ENCODE measurements around the gene RNF227. TPM values are rescaled to one million over a fixed set of nuclear protein-coding genes. Genes with fewer than 3 reads are reported as not detected.
A peak's percentile ranks its signal among the peaks of the same experiment; 100 is the strongest.

RNF227 gene
- total and polyA plus RNA-seq, 2 of the 8 experiments (the other 6 are each of a cell fraction or from before 2014, with no cell fraction given) = 0.63 to 1.7 TPM

- peak; percentile 18; the same call in 1 of the 2 replicates for TF ChIP-seq SUZ12 (IDR thresholded peaks at IDR 0.05; ENCODE audit: low read length)
- TF ChIP-seq, protein P1, sequence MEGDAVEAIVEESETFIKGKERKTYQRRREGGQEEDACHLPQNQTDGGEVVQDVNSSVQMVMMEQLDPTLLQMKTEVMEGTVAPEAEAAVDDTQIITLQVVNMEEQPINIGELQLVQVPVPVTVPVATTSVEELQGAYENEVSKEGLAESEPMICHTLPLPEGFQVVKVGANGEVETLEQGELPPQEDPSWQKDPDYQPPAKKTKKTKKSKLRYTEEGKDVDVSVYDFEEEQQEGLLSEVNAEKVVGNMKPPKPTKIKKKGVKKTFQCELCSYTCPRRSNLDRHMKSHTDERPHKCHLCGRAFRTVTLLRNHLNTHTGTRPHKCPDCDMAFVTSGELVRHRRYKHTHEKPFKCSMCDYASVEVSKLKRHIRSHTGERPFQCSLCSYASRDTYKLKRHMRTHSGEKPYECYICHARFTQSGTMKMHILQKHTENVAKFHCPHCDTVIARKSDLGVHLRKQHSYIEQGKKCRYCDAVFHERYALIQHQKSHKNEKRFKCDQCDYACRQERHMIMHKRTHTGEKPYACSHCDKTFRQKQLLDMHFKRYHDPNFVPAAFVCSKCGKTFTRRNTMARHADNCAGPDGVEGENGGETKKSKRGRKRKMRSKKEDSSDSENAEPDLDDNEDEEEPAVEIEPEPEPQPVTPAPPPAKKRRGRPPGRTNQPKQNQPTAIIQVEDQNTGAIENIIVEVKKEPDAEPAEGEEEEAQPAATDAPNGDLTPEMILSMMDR (IDR thresholded peaks at IDR 0.05; ENCODE audit: control extremely low read depth in 1 of 3, insufficient read depth in 1 of 3, low read depth in 1 of 3, low read length in 3 of 3) = no peak
- peak; percentile 36 for TF ChIP-seq EZH2 (IDR thresholded peaks at IDR 0.05; ENCODE audit: low read depth, low read length, severe bottlenecking)
- TF ChIP-seq ASH2L (IDR thresholded peaks at IDR 0.05; ENCODE audit: low read length) = peak; percentile 53
- TF ChIP-seq PHF8 (conservative IDR thresholded peaks at IDR 0.05; ENCODE audit: low read depth, low read length) = no peak
- 0 out of 2 replicates have a peak, but pooled peaks have one; percentile 37 for TF ChIP-seq BACH1 (IDR thresholded peaks at IDR 0.05; ENCODE audit: low read length)
- peak; percentile 41; the same call in 1 of the 2 replicates for TF ChIP-seq CHD2 (IDR thresholded peaks at IDR 0.05; ENCODE audit: low read length)
- no peak for TF ChIP-seq SRF (IDR thresholded peaks at IDR 0.05; ENCODE audit: low read depth, low read length)
- no peak for TF ChIP-seq BRCA1 (IDR thresholded peaks at IDR 0.05; ENCODE audit: low read depth, low read length)
- no peak for TF ChIP-seq SP4 (IDR thresholded peaks at IDR 0.05; ENCODE audit: low read length)
- TF ChIP-seq NANOG (IDR thresholded peaks at IDR 0.05; ENCODE audit: insufficient read depth, low read depth, low read length, poor library complexity, severe bottlenecking) = no peak
- TF ChIP-seq RNF2 (IDR thresholded peaks at IDR 0.05; ENCODE audit: borderline replicate concordance, low read depth, low read length, missing control alignments, poor library complexity, severe bottlenecking) = peak; percentile 61
- 0 out of 2 replicates have a peak, but pooled peaks have one; percentile 70 for TF ChIP-seq RBBP5 (IDR thresholded peaks at IDR 0.05; ENCODE audit: borderline replicate concordance, low read depth, low read length)
- peak in 1 of 2 experiments; percentile 28; a peak in 1 of 4 replicates for TF ChIP-seq HDAC2 (IDR thresholded peaks at IDR 0.05; ENCODE audit: borderline replicate concordance in 1 of 2, low read depth in 2 of 2, low read length in 2 of 2)
- TF ChIP-seq RXRA (IDR thresholded peaks at IDR 0.05; ENCODE audit: insufficient read depth, low read depth, low read length) = no peak
- TF ChIP-seq NRF1 (IDR thresholded peaks at IDR 0.05; ENCODE audit: low read depth, low read length) = peak; percentile 37; the same call in 1 of the 2 replicates
- peak; percentile 95 for TF ChIP-seq MAX (IDR thresholded peaks at IDR 0.05)
- no peak for TF ChIP-seq CHD1 (IDR thresholded peaks at IDR 0.05; ENCODE audit: low read depth, low read length)
- TF ChIP-seq SIN3A (conservative IDR thresholded peaks at IDR 0.05 in 1 of 2, IDR thresholded peaks at IDR 0.05 in 1 of 2; ENCODE audit: low read depth in 1 of 2, low read length in 2 of 2) = peak in 1 of 2 experiments; percentile 67; a peak in 1 of 4 replicates
- no peak for TF ChIP-seq CBX8 (IDR thresholded peaks at IDR 0.05; ENCODE audit: borderline replicate concordance, low read depth, low read length)
Measured at GRCh38 chr17:7915611-7916384, at the start of gene RNF227 (continued).

Data from H1 (cell line).